ENCODE data around the gene ADCY2. TPM values are rescaled to one million over a fixed set of nuclear protein-coding genes. Genes with fewer than 3 reads are reported as not detected.

ADCY2 gene
- total RNA-seq, 5 donors from 2014 or later (not counting 1 experiment from before 2014, with no cell fraction given) = 0.23 to 0.32 TPM; not detected in 3

GRCh38 chr5:7837403-7837802 is 441.5 kb downstream of the ADCY2 start:
- POLR2A ChIA-PET = interaction anchor here in 1 of 2 donors (0.6 kb wide), 1 partner anchor 23 kb away, joined by 3 read pairs; no protein-coding TSS in a partner anchor
- no peaks in the 10 kb centered on the region for H3K36me3 Mint-ChIP-seq

DNA sequence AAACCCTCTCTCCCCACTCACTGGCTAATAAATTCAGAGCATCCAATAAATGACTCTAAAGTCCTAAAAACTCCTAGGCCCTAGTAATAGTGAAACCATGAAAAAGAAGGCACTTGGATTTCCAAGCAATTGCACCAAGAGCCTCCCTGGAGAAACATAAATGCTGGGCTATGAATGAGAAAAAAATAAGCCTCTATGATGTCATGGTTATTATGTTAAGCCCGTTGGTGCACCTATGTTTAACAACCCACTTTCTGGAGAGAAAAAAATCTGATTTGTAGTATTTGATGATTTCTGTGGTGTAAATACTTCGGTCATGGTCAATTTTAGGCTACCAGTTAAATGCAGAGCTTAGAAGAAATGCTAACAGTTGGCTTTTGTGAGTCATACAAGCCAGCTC is 446.6 kb downstream of the ADCY2 start:
- Histone ChIP-seq H3K9me3 (no peaks in the 10 kb centered on the region), H3K4me1 (ENCODE audit: control insufficient read depth in 1 of 2, extremely low read depth in 1 of 2, insufficient read depth in 2 of 2, low read length in 2 of 2) (no peaks in the 10 kb centered on the region), H3K27me3 (replicated peaks in 1 of 2; ENCODE audit: control insufficient read depth in 2 of 2, extremely low read depth in 1 of 2, insufficient read depth in 2 of 2, low read length in 1 of 2) (peaks cover 1 to 2% of the 10 kb centered on the region in 2 experiments), H3K36me3 (ENCODE audit: control insufficient read depth in 2 of 2, extremely low read depth in 1 of 2, insufficient read depth in 1 of 2, low read length in 1 of 2) (no peaks in the 10 kb centered on the region), H3K27ac (ENCODE audit: low read length) (no peak overlapping the region), H3K4me3 (ENCODE audit: control insufficient read depth in 1 of 2, extremely low read depth in 1 of 2, low read length in 1 of 2) (no peak overlapping the region)
- H3K36me3 Mint-ChIP-seq = no peaks in the 10 kb centered on the region
- H3K9me3 Mint-ChIP-seq = peaks cover 0 to 4% (median 0%) of the 10 kb centered on the region in 3 donors
- no peak overlapping the region for H3K4me3 Mint-ChIP-seq
- CTCF ChIA-PET = no interaction called here
- DNase-seq (no peak), ATAC-seq (replicated peaks in 1 of 4) (no peak)
- no peaks in the 10 kb centered on the region for H3K4me1 Mint-ChIP-seq
- POLR2A ChIA-PET = no interaction called here
- H3K27ac Mint-ChIP-seq = no peak overlapping the region
- H3K27me3 Mint-ChIP-seq = peaks cover 17 to 33% of the 10 kb centered on the region in 2 donors
- 33% methylated on average over 1 of the region's 2 CpGs for WGBS (ENCODE audit: insufficient coverage)

More at GRCh38 chr5:7837403-7837802, 441.5 kb downstream of the ADCY2 start:
- no peaks in the 10 kb centered on the region for H3K36me3 ChIP-seq (ENCODE audit: control insufficient read depth in 2 of 2, extremely low read depth in 1 of 2, insufficient read depth in 1 of 2, low read length in 1 of 2)
- no peak for DNase-seq
- no CpG with 5 or more reads among the region's 3 CpGs for WGBS (ENCODE audit: insufficient coverage)
- no peak overlapping the region for H3K4me3 Mint-ChIP-seq
- ATAC-seq (replicated peaks in 1 of 4) = no peak
- H3K4me1 Mint-ChIP-seq = no peaks in the 10 kb centered on the region
- no peak overlapping the region for H3K4me3 ChIP-seq (ENCODE audit: control insufficient read depth in 1 of 2, extremely low read depth in 1 of 2, low read length in 1 of 2)
- H3K27ac Mint-ChIP-seq = no peak overlapping the region
- no peaks in the 10 kb centered on the region for H3K27me3 ChIP-seq (replicated peaks in 1 of 2; ENCODE audit: control insufficient read depth in 2 of 2, extremely low read depth in 1 of 2, insufficient read depth in 2 of 2, low read length in 1 of 2)
- H3K4me1 ChIP-seq (ENCODE audit: control insufficient read depth in 1 of 2, extremely low read depth in 1 of 2, insufficient read depth in 2 of 2, low read length in 2 of 2) = no peaks in the 10 kb centered on the region
- H3K9me3 Mint-ChIP-seq = peaks cover 0 to 4% (median 0%) of the 10 kb centered on the region in 3 donors
- H3K27me3 Mint-ChIP-seq = peaks cover 12 to 18% of the 10 kb centered on the region in 2 donors
- CTCF ChIA-PET = no interaction called here
- H3K27ac ChIP-seq (ENCODE audit: low read length) = no peak overlapping the region
- H3K9me3 ChIP-seq = no peaks in the 10 kb centered on the region

- CTCF ChIA-PET = interaction anchor here in 1 of 2 donors (0.6 kb wide), 1 partner anchor 1456 kb away, joined by 3 read pairs; no protein-coding TSS in a partner anchor
- no peak overlapping the region for H3K4me3 Mint-ChIP-seq
- POLR2A ChIA-PET = no interaction called here
Measured at GRCh38 chr5:7844901-7845300, 449.0 kb downstream of the ADCY2 start.

DNA sequence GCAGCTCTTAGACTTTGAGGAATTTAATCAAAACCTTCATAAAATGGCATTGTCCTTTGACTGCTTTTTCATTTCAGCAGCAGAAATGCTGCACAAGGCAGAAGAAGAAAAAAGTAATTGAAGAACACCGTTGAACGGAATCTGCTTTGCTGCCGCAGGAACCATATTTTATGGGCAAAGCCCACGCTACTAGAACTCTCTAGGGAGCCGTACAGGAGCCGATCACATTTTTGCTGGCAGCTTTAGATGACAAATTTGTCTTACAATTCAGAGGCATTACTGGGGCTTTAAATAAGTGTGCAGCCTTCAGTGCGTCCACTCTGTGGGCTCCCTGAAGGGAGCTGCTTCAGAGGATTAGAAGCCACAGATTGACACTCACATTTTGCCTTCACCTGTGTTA is 449.6 kb downstream of the ADCY2 start:
- ChIA-PET POLR2A (no interaction called here), CTCF (interaction anchor here in 1 of 2 donors (0.5 kb wide), 1 partner anchor 93 kb away, joined by 3 read pairs; no protein-coding TSS in a partner anchor)
- ATAC-seq (replicated peaks in 1 of 4) (no peak), DNase-seq (no peak)
- Histone ChIP-seq H3K9me3 (no peaks in the 10 kb centered on the region), H3K27ac (ENCODE audit: low read length) (no peak overlapping the region), H3K4me3 (ENCODE audit: control insufficient read depth in 1 of 2, extremely low read depth in 1 of 2, low read length in 1 of 2) (no peak overlapping the region), H3K27me3 (replicated peaks in 1 of 2; ENCODE audit: control insufficient read depth in 2 of 2, extremely low read depth in 1 of 2, insufficient read depth in 2 of 2, low read length in 1 of 2) (peaks cover 7 to 21% of the 10 kb centered on the region in 2 experiments), H3K36me3 (ENCODE audit: control insufficient read depth in 2 of 2, extremely low read depth in 1 of 2, insufficient read depth in 1 of 2, low read length in 1 of 2) (no peaks in the 10 kb centered on the region), H3K4me1 (ENCODE audit: control insufficient read depth in 1 of 2, extremely low read depth in 1 of 2, insufficient read depth in 2 of 2, low read length in 2 of 2) (peaks cover 3 to 9% of the 10 kb centered on the region in 2 experiments)
- no peak overlapping the region for H3K4me3 Mint-ChIP-seq
- H3K27ac Mint-ChIP-seq = no peak overlapping the region
- H3K27me3 Mint-ChIP-seq = peaks cover 26 to 36% of the 10 kb centered on the region in 2 donors
- peaks cover 0 to 6% (median 5%) of the 10 kb centered on the region in 3 donors for H3K4me1 Mint-ChIP-seq
- peaks cover 0 to 1% (median 0%) of the 10 kb centered on the region in 3 donors for H3K9me3 Mint-ChIP-seq
- whole genome bisulfite sequencing (ENCODE audit: insufficient coverage) = 97% methylated on average over 6 of the region's 7 CpGs
- no peaks in the 10 kb centered on the region for H3K36me3 Mint-ChIP-seq

More at GRCh38 chr5:7844901-7845300, 449.0 kb downstream of the ADCY2 start:
- no peaks in the 10 kb centered on the region for H3K9me3 ChIP-seq
- H3K27me3 ChIP-seq (replicated peaks in 1 of 2; ENCODE audit: control insufficient read depth in 2 of 2, extremely low read depth in 1 of 2, insufficient read depth in 2 of 2, low read length in 1 of 2) = peaks cover 7 to 17% of the 10 kb centered on the region in 2 experiments
- Mint-ChIP-seq H3K4me1 (peaks cover 0 to 4% (median 4%) of the 10 kb centered on the region in 3 donors), H3K9me3 (peaks cover 0 to 4% (median 0%) of the 10 kb centered on the region in 3 donors), H3K27me3 (peaks cover 30 to 42% of the 10 kb centered on the region in 2 donors), H3K27ac (no peak overlapping the region), H3K36me3 (no peaks in the 10 kb centered on the region)
- no peak for DNase-seq
- no peak for ATAC-seq (replicated peaks in 1 of 4)
- H3K27ac ChIP-seq (ENCODE audit: low read length) = no peak overlapping the region
- no peak overlapping the region for H3K4me3 ChIP-seq (ENCODE audit: control insufficient read depth in 1 of 2, extremely low read depth in 1 of 2, low read length in 1 of 2)
- peaks cover 3 to 5% of the 10 kb centered on the region in 2 experiments for H3K4me1 ChIP-seq (ENCODE audit: control insufficient read depth in 1 of 2, extremely low read depth in 1 of 2, insufficient read depth in 2 of 2, low read length in 2 of 2)
- H3K36me3 ChIP-seq (ENCODE audit: control insufficient read depth in 2 of 2, extremely low read depth in 1 of 2, insufficient read depth in 1 of 2, low read length in 1 of 2) = no peaks in the 10 kb centered on the region

GRCh38 chr5:7846327-7846726 is 450.4 kb downstream of the ADCY2 start:
- CTCF ChIA-PET = no interaction called here
- WGBS (ENCODE audit: insufficient coverage) = 78% methylated on average over 2 of the region's 5 CpGs
- peaks cover 26 to 28% of the 10 kb centered on the region in 2 donors for H3K27me3 Mint-ChIP-seq

DNA sequence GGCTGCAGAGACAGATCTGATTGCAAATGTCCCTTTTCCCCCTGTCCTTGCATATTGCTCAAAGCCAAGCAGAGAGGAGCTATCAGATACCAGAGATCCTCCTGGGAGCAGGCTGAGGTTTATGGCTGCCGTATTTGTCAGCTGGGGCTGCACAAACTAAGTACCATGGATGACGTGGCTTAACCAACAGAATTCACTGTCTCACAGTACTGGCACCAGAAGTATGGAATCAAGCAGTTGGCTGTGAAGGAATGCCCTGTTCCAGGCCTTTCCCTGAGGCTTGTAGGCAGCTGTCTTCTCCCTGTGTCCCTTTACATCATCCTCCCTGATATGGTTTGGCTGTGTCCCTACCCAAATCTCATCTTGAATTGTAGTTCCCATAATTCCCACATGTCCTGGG is 452.4 kb downstream of the ADCY2 start:
- peaks cover 23 to 26% of the 10 kb centered on the region in 2 donors for H3K27me3 Mint-ChIP-seq
- no peaks in the 10 kb centered on the region for H3K9me3 ChIP-seq
- no peaks in the 10 kb centered on the region for H3K36me3 Mint-ChIP-seq
- peaks cover 3 to 26% of the 10 kb centered on the region in 2 experiments for H3K4me1 ChIP-seq (ENCODE audit: control insufficient read depth in 1 of 2, extremely low read depth in 1 of 2, insufficient read depth in 2 of 2, low read length in 2 of 2)
- H3K27me3 ChIP-seq (replicated peaks in 1 of 2; ENCODE audit: control insufficient read depth in 2 of 2, extremely low read depth in 1 of 2, insufficient read depth in 2 of 2, low read length in 1 of 2) = peaks cover 7 to 28% of the 10 kb centered on the region in 2 experiments
- no peak overlapping the region for H3K4me3 Mint-ChIP-seq
- H3K4me1 Mint-ChIP-seq = peaks cover 16 to 23% (median 21%) of the 10 kb centered on the region in 3 donors
- H3K27ac Mint-ChIP-seq = no peak overlapping the region
- no peak for DNase-seq
- no CpG with 5 or more reads among the region's 2 CpGs for WGBS (ENCODE audit: insufficient coverage)
- no peak for ATAC-seq (replicated peaks in 1 of 4)
- ChIA-PET POLR2A (interaction anchor here in 1 of 2 donors (0.8 kb wide), 1 partner anchor 17 kb away, joined by 3 read pairs; no protein-coding TSS in a partner anchor), CTCF (no interaction called here)
- H3K36me3 ChIP-seq (ENCODE audit: control insufficient read depth in 2 of 2, extremely low read depth in 1 of 2, insufficient read depth in 1 of 2, low read length in 1 of 2) = no peaks in the 10 kb centered on the region
- no peaks in the 10 kb centered on the region for H3K9me3 Mint-ChIP-seq
- no peak overlapping the region for H3K4me3 ChIP-seq (ENCODE audit: control insufficient read depth in 1 of 2, extremely low read depth in 1 of 2, low read length in 1 of 2)
- H3K27ac ChIP-seq (ENCODE audit: low read length) = no peak overlapping the region

More at GRCh38 chr5:7846327-7846726, 450.4 kb downstream of the ADCY2 start:
- Mint-ChIP-seq H3K9me3 (no peaks in the 10 kb centered on the region), H3K27ac (no peak overlapping the region), H3K4me1 (peaks cover 3 to 8% (median 8%) of the 10 kb centered on the region in 3 donors), H3K4me3 (no peak overlapping the region), H3K36me3 (no peaks in the 10 kb centered on the region)
- H3K27me3 ChIP-seq (replicated peaks in 1 of 2; ENCODE audit: control insufficient read depth in 2 of 2, extremely low read depth in 1 of 2, insufficient read depth in 2 of 2, low read length in 1 of 2) = peaks cover 7 to 26% of the 10 kb centered on the region in 2 experiments
- POLR2A ChIA-PET = no interaction called here
- H3K4me1 ChIP-seq (ENCODE audit: control insufficient read depth in 1 of 2, extremely low read depth in 1 of 2, insufficient read depth in 2 of 2, low read length in 2 of 2) = peaks cover 3 to 15% of the 10 kb centered on the region in 2 experiments
- H3K27ac ChIP-seq (ENCODE audit: low read length) = no peak overlapping the region
- H3K4me3 ChIP-seq (ENCODE audit: control insufficient read depth in 1 of 2, extremely low read depth in 1 of 2, low read length in 1 of 2) = no peak overlapping the region
- no peaks in the 10 kb centered on the region for H3K36me3 ChIP-seq (ENCODE audit: control insufficient read depth in 2 of 2, extremely low read depth in 1 of 2, insufficient read depth in 1 of 2, low read length in 1 of 2)
- H3K9me3 ChIP-seq = no peaks in the 10 kb centered on the region
- no peak for DNase-seq
- ATAC-seq (replicated peaks in 1 of 4) = no peak

All from T-cell (primary cell).